ENCODE results near the gene CPEB4.

Gene CPEB4

DNA sequence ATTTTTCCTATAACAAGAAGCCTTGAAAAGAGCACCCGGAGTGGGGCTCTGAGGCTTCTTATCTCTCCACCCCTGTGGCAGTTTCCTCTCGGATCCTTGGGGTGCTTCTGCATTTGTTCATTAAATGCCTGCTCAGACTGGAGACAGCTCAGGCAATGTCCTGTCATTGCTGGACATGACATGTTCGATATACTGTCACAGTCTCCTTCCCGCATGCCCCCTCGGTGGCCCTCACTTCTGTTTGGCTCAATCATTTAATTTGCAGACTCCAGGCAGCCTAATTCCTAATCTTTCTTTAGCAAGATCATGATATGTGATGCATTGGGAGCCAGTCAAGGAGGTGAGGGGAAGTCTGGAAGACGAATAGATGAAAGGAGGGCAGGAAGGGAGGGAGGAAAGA, 37.5 kb upstream of the CPEB4 start:
- Histone ChIP-seq H4K20me1 (ENCODE audit: low read depth, low read length) (no peaks in the 10 kb centered on the region), H3K4me3 (ENCODE audit: insufficient read depth, low read length, poor library complexity, severe bottlenecking) (no peak overlapping the region), H3K9ac (ENCODE audit: low read length) (no peak overlapping the region), H3K9me2 (replicated peaks; ENCODE audit: insufficient read depth, low read length) (no peaks in the 10 kb centered on the region), H2AFZ (ENCODE audit: low read depth, low read length, severe bottlenecking) (no peak overlapping the region), H3K27ac (ENCODE audit: low read depth, low read length) (no peak overlapping the region), H3K36me3 (ENCODE audit: low read length) (peaks cover 6% of the 10 kb centered on the region; the same call in 1 of the 2 replicates), H3K79me2 (ENCODE audit: insufficient read depth, low read length) (no peaks in the 10 kb centered on the region), H3K4me2 (ENCODE audit: low read depth, low read length, poor library complexity, severe bottlenecking) (no peak overlapping the region), H3K27me3 (ENCODE audit: low read length) (no peaks in the 10 kb centered on the region), H3K9me3 (ENCODE audit: insufficient read depth, low read length) (peaks cover 12% of the 10 kb centered on the region; the same call in 1 of the 2 replicates), H3F3A (ENCODE audit: insufficient read depth) (no peaks in the 10 kb centered on the region)
- TF ChIP-seq, protein P1, sequence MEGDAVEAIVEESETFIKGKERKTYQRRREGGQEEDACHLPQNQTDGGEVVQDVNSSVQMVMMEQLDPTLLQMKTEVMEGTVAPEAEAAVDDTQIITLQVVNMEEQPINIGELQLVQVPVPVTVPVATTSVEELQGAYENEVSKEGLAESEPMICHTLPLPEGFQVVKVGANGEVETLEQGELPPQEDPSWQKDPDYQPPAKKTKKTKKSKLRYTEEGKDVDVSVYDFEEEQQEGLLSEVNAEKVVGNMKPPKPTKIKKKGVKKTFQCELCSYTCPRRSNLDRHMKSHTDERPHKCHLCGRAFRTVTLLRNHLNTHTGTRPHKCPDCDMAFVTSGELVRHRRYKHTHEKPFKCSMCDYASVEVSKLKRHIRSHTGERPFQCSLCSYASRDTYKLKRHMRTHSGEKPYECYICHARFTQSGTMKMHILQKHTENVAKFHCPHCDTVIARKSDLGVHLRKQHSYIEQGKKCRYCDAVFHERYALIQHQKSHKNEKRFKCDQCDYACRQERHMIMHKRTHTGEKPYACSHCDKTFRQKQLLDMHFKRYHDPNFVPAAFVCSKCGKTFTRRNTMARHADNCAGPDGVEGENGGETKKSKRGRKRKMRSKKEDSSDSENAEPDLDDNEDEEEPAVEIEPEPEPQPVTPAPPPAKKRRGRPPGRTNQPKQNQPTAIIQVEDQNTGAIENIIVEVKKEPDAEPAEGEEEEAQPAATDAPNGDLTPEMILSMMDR (IDR thresholded peaks at IDR 0.05; ENCODE audit: insufficient read depth, low read length, poor library complexity, severe bottlenecking) = no peak
- no peak for TF ChIP-seq EZH2phosphoT487 (conservative IDR thresholded peaks at IDR 0.05; ENCODE audit: low read length)

DNA sequence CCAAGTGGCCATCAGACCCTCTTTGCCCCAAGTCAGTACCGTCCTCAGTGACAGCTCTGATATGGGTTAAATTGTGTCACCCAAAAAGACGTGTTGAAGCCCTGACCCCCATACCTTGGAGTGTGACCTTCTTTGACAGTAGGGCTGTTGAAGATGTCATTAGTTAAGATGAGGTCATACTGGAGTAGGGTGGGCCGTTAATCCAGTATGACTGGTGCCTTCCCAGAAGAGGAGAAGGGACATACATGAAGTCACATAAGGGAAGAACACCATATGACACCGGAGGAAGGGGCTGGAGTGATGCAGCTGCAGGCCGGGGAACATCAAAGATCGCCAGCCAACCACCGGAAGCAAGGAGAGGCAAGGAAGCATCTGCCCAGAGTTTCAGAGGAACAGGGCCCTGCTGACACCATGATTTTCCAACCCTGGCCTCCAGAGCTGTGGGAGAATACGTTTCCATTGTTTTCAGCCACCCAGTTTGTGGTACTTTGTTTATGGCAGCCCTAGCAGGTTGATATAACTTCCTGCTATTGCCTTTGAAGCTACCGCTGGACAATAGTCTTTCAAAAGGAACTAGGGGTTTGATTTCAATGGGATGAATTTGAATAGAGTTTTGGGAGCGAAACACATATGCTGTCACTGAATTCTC, 36.4 kb upstream of the CPEB4 start:
- Histone ChIP-seq H3K27me3 (ENCODE audit: low read length) (no peaks in the 10 kb centered on the region), H2AFZ (ENCODE audit: low read depth, low read length, severe bottlenecking) (no peak overlapping the region), H3K9me3 (ENCODE audit: insufficient read depth, low read length) (peaks cover 12% of the 10 kb centered on the region; the same call in 1 of the 2 replicates), H3K27ac (ENCODE audit: low read depth, low read length) (no peak overlapping the region), H4K20me1 (ENCODE audit: low read depth, low read length) (no peaks in the 10 kb centered on the region), H3K9me2 (replicated peaks; ENCODE audit: insufficient read depth, low read length) (no peaks in the 10 kb centered on the region), H3K36me3 (ENCODE audit: low read length) (peaks cover 6% of the 10 kb centered on the region; the same call in 1 of the 2 replicates), H3K4me3 (ENCODE audit: insufficient read depth, low read length, poor library complexity, severe bottlenecking) (no peak overlapping the region), H3K9ac (ENCODE audit: low read length) (no peak overlapping the region), H3F3A (ENCODE audit: insufficient read depth) (no peaks in the 10 kb centered on the region), H3K79me2 (ENCODE audit: insufficient read depth, low read length) (no peaks in the 10 kb centered on the region), H3K4me2 (ENCODE audit: low read depth, low read length, poor library complexity, severe bottlenecking) (no peak overlapping the region)
- TF ChIP-seq EZH2phosphoT487 (conservative IDR thresholded peaks at IDR 0.05; ENCODE audit: low read length) = no peak
- TF ChIP-seq, protein P1 (IDR thresholded peaks at IDR 0.05; ENCODE audit: insufficient read depth, low read length, poor library complexity, severe bottlenecking) = no peak

DNA sequence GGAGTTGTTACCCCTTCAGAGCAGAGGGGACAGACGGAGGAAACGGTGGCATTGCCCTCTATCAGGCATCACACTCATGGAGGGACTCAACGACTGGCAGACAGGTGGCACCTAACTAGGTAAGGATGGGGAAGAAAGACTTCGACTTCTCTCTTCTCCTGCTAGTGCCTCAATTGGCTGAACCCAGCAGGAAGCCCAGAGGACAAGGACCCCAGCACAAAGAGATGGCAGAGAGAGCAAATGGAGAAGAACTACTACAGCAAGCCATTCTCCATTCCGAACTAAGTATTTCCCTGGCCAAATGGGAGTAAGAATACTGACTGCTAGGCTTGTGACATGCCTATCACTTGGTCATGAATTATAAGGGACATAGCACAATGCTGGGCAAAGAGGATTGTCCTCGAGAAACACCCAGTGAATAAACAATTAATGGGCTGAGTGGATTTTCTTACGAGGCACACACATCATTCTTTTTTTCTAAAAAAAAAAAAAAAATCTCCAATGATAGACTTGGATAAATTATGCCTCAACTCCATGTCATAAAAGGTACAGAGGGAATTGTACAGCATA, 35.3 kb upstream of the CPEB4 start:
- Histone ChIP-seq H3K79me2 (ENCODE audit: insufficient read depth, low read length) (no peaks in the 10 kb centered on the region), H3K27me3 (ENCODE audit: low read length) (no peaks in the 10 kb centered on the region), H3K9me2 (replicated peaks; ENCODE audit: insufficient read depth, low read length) (no peaks in the 10 kb centered on the region), H2AFZ (ENCODE audit: low read depth, low read length, severe bottlenecking) (no peak overlapping the region), H4K20me1 (ENCODE audit: low read depth, low read length) (no peaks in the 10 kb centered on the region), H3K27ac (ENCODE audit: low read depth, low read length) (no peak overlapping the region), H3K36me3 (ENCODE audit: low read length) (peaks cover 6% of the 10 kb centered on the region; the same call in 1 of the 2 replicates), H3K4me3 (ENCODE audit: insufficient read depth, low read length, poor library complexity, severe bottlenecking) (no peak overlapping the region), H3K9ac (ENCODE audit: low read length) (no peak overlapping the region), H3K9me3 (ENCODE audit: insufficient read depth, low read length) (peaks cover 12% of the 10 kb centered on the region; the same call in 1 of the 2 replicates), H3F3A (ENCODE audit: insufficient read depth) (no peaks in the 10 kb centered on the region), H3K4me2 (ENCODE audit: low read depth, low read length, poor library complexity, severe bottlenecking) (no peak overlapping the region)
- TF ChIP-seq EZH2phosphoT487 (conservative IDR thresholded peaks at IDR 0.05; ENCODE audit: low read length) = no peak
- TF ChIP-seq, protein P1 (IDR thresholded peaks at IDR 0.05; ENCODE audit: insufficient read depth, low read length, poor library complexity, severe bottlenecking) = no peak

All from SU-DHL-6 (cell line).